HG03565 (cell line): Measurements from ENCODE around the gene CDC5L.
"Not testable (repeated sequence)": the region's sequence is repeated elsewhere in the genome, so short reads cannot be mapped to it uniquely, and the experiment has no call there.

Experiments used
- ATAC-seq: cut with Tn5 transposase; IDR thresholded peaks from one replicate; pipeline ENCODE4 v1.9.1; 2021; ENCODE audit warnings: mild to moderate bottlenecking, moderate library complexity; ENCODE audit not compliant: unreplicated experiment

Gene CDC5L

GRCh38 chr6:44410363-44410762 lies 22.9 kb downstream of the CDC5L start:
- no peak for ATAC-seq

GRCh38 chr6:44411141-44411540 lies 23.6 kb downstream of the CDC5L start:
- no peak for ATAC-seq

DNA sequence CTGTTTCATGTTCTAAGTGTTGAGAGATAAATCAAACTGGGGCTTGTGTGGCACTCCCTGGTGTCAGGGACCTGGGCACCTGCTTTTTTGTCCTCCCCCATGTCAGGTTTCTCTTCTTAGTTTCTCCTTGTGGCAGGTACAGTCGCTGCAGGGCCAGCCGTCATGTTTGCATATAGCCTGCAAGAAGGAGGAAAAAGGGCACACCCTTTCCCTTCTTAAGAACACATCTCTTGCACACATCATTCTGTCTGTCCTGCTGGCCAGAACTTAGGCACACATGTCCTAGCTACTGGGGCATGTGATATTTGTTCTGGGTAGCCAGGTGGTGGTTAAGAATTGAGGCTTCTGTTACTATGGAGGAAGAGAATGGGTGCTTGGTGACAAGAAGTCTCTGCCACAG lies 27.9 kb downstream of the CDC5L start:
- no peak for ATAC-seq

- no peak for ATAC-seq
Observed at GRCh38 chr6:44415873-44416502, 28.5 kb downstream of the CDC5L start.

GRCh38 chr6:44422531-44422930 lies 35.0 kb downstream of the CDC5L start:
- ATAC-seq: no peak

DNA sequence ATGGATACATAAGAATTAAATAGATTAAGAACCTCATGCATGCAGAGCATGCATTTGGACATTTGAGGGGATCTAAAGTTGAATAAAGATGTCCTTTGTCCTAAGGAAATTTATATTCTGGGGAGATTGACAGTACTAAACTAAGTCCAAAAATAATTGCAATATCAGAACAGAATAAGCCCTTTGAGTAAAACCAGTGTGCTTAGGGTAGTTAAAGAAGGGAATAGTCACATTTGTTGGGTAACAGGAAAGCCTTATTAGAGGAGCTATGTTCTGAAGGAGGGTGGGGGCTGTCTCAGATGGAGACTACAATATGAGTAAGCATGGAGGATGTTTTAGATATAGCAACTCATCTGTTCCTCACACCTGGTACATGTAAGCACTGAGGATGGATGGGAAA lies 35.8 kb downstream of the CDC5L start:
- ATAC-seq: no peak

- no peak for ATAC-seq
Observed at GRCh38 chr6:44425951-44426350, 38.4 kb downstream of the CDC5L start.

DNA sequence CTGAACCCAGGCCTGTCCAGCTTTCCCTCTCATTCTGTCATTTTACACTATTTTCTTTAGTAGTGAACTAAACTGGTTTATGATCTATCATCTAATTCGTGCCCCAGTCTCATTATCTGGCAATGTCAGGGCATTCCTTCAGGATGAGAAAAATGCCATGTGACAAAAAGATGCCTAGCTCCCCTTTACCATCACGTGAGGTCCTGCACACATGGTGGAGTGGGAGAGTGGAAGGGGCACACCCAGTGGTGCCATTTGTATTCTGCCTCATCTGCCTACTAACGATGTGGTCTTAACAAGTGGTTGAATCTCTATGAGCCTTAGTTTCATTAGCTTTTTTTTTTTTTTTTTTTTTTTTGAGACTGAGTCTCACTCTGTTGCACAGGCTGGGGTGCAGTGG lies 41.2 kb downstream of the CDC5L start:
- ATAC-seq: no peak

DNA sequence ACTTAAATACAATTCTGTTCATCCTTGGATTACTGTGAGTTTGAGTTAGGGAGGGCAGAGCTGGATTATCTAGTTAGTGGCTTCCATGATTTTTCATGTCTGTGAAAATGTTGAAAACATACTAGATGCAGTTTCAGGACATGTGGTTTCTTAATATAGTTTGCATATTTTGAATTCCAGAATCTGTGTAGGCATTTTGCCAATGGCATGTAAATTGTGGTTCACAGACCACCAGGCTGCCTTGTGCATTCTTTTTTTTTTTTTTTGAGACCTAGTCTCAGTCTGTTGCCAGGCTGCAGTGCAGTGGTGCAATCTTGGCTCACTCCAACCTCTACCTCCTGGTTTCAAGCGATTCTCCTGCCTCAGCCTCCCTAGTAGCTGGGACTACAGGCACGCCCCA lies 42.8 kb downstream of the CDC5L start:
- no peak for ATAC-seq

- ATAC-seq: peak; percentile 49
Observed at GRCh38 chr6:44431118-44431725, 43.7 kb downstream of the CDC5L start.

- ATAC-seq: no peak
Observed at GRCh38 chr6:44432227-44432626, 44.7 kb downstream of the CDC5L start.

GRCh38 chr6:44432726-44433125 lies 45.2 kb downstream of the CDC5L start:
- no peak for ATAC-seq

DNA sequence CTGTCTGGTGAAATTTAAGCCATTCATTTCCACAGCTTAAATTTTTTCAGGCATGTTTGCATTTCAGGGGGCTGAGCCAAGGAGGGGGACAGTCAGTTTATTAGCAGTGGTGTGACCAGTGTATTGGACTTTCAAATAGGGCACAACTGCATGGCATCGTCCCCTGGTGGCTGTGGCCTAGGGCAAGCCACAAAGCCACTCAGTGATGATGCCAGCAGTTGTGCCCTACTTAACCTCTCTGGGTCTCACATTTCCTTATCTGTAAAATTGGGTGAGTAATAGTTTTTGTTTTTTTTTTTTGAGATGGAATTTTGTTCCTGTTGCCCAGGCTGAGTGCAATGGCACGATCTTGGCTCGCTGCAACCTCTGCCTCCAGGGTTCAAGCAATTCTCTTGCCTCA lies 48.0 kb downstream of the CDC5L start:
- ATAC-seq: no peak

DNA sequence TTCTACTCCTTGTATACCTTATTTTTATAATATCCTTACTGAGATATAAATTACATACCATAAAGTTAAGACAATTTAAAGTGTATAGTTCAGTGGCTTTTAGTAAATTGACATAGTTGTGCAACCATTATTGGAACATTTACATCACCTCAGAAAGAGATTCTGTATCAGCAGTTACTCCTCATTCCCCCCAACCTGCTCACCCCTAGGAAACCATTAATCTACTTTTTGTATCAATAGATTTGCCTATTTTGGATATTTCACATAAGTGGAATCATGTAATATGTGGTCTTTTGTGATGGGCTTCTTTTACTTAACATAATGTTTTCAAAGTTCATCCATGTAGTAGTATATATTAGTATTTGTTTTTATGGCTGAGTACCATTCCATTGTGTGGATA lies 51.3 kb downstream of the CDC5L start:
- no peak for ATAC-seq

GRCh38 chr6:44439270-44440045 lies 52.0 kb downstream of the CDC5L start:
- ATAC-seq: no peak

DNA sequence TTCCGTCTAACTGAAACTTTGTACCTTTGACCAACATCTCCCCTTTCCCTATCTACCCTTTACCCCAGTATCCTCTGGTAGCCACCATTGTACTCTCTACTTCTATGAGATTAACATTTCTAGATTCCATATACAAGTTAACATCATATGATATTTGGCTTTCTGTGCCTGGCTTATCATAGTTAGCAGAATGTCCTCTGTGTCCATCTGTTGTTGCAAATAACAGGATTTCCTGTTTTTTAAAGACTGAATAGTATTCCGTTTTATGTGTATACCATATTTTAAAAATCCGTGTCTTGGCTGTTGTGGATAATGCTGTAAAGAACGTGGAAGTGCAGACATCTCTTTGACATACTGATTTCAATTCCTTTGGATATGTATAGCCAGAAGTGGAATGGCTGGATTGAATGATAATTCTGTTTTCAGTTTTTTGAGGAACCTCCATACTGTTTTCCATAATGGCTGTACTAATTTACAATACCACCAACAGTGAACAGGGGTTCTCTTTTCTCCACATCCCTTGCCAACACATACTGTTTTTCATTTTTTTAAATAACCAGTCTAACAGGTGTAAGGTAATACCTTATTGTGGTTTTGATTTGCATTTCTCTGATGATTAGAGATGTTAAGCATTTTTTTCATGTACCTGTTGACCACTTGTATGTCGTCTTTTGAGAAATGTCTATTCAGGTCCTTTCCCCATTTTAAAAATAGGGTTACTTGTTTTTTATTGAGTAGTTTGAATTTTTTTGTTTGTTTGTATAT lies 53.8 kb downstream of the CDC5L start:
- no peak for ATAC-seq

DNA sequence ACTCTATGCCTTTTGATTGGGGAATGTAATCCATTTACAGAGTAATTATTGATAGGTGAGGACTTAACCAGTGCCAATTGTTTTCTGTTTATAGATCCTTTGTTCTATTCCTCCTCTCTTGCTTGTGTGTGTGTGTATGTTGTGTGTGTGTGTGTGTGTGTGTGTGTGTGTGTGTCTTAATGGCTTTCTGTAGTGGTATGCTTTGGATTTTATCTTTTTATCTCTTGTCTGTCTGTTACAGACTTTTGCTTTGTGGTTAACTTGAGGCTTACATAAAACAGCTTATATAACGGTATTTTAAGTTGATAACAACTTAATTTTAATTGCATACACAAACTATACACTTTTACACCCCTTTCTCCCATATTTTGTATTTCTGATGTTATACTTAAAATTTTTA lies 54.7 kb downstream of the CDC5L start:
- no peak for ATAC-seq

- no peak for ATAC-seq
Observed at GRCh38 chr6:44442833-44443444, 55.4 kb downstream of the CDC5L start.

DNA sequence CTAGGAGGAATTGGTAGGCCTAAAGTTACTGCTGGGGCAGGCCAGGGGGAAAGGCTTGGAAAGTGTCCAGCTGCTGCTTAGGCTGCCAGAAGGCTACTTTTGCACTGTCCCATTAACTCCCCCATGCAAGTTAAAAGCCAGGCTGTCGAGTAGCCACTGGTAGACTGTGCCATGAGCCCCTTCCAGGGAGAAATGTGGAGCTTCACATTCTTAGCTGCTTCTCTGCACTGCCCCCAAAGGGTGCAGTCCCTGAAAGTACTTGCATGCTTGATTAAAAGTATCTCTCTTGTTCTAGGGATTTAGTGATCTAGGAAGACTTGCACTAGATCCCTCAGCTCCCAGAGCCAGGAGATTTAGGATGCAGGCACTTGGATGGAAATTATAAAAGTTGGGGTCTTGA lies 57.3 kb downstream of the CDC5L start:
- ATAC-seq: no peak

DNA sequence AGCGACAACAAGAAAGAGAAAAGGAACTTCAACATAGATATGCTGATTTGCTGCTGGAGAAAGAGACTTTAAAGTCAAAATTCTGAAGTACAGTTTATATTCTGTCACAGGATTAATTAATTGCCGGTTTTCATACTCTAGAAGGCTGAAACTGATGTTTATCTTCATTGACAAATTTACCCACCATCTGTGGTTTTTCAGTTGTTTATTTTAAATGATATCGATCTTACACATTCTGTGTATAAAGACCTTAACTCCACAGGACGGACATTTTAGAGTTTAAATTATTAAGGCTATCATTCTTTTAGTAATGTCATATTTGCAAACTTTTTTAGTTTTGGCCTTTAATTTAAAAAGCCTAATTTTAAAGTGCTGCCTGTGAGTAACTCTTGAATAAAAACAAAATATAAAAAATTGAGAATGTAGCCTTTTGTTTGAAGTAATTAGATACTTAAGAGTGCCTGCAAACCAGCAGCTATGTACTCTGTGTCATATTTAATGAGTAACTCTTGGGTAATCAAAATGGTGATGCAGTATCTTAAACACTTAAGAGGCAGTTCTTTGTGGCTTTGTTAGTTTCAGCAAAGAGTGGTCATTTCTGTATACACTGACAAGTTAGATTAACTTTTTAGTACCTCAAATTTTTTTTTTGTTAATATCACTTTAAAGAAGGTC lies 59.3 kb downstream of the CDC5L start:
- no peak for ATAC-seq

- ATAC-seq: not testable (repeated sequence)
Observed at GRCh38 chr6:44449181-44449580, 61.7 kb downstream of the CDC5L start.
